Stomach (tissue), 4 donors: ENCODE results near the gene EYA2.

Experiments used
- CTCF ChIP-seq, 7 experiments: fragments of 450-650 bp in 4 of 7; fragments of 200-600 bp in 3 of 7; sonication (generic) in 3 of 7; IDR thresholded peaks; one replicate each; pipeline ENCODE4 v1.5.1; 2016 to 2019; ENCODE audit warnings: antibody characterized with exemption in 7 of 7, control low read depth in 2 of 7, mild to moderate bottlenecking in 1 of 7
- POLR2AphosphoS5 ChIP-seq, 3 donors: sonication (generic); formaldehyde crosslinking; IDR thresholded peaks; one replicate each; pipeline ENCODE4 v1.6.1; 2016; ENCODE audit warnings: antibody characterized with exemption in 3 of 3

- no peak for TF ChIP-seq CTCF (IDR thresholded peaks at IDR 0.05)
- no peak for TF ChIP-seq POLR2AphosphoS5 (IDR thresholded peaks at IDR 0.05)
These were observed 146.8 kb downstream of the EYA2 start for GRCh38 chr20:47041396-47041899.
